ENCODE measurements around the gene SNAPC3. TPM values are rescaled to one million over a fixed set of nuclear protein-coding genes. Genes with fewer than 3 reads are reported as not detected.

Gene SNAPC3
- total RNA-seq, 2 donors from 2014 or later, result 39.4 to 46.5 TPM

DNA sequence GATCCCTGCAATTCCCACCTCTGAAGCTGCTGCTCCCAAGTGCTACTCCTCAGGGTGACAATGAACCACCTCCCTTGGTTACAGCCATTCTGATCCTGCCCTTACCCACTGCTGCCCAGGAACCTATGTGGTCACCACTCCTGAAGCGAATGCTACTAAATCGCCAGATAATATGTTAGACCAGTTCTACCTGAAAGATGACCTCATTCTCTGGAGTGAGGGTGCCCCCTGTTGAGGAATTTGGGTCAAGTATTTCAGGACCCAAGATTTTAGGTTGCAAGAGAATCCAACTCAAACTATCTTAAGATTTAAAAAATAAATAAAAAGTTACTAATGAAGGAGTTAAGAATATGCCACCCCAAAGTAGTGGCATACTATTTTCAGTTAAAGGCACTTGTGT, 5.8 kb upstream of the SNAPC3 start:
- DNase-seq (ENCODE audit: low spot score) (no peak), ATAC-seq (ENCODE audit: insufficient number of reproducible peaks, low FRiP score, low read depth) (no peak)
- TF ChIP-seq, protein P1, sequence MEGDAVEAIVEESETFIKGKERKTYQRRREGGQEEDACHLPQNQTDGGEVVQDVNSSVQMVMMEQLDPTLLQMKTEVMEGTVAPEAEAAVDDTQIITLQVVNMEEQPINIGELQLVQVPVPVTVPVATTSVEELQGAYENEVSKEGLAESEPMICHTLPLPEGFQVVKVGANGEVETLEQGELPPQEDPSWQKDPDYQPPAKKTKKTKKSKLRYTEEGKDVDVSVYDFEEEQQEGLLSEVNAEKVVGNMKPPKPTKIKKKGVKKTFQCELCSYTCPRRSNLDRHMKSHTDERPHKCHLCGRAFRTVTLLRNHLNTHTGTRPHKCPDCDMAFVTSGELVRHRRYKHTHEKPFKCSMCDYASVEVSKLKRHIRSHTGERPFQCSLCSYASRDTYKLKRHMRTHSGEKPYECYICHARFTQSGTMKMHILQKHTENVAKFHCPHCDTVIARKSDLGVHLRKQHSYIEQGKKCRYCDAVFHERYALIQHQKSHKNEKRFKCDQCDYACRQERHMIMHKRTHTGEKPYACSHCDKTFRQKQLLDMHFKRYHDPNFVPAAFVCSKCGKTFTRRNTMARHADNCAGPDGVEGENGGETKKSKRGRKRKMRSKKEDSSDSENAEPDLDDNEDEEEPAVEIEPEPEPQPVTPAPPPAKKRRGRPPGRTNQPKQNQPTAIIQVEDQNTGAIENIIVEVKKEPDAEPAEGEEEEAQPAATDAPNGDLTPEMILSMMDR (IDR thresholded peaks at IDR 0.05), result peak; percentile 35
- Histone ChIP-seq H3K9me3 (no peaks in the 10 kb centered on the region), H3K4me3 (no peak overlapping the region), H3K4me1 (ENCODE audit: control insufficient read depth in 1 of 2, low read depth in 2 of 2) (no peaks in the 10 kb centered on the region), H3K36me3 (no peaks in the 10 kb centered on the region), H3K27me3 (replicated peaks; ENCODE audit: insufficient read depth) (no peaks in the 10 kb centered on the region), H3K27ac (no peak overlapping the region)

DNA sequence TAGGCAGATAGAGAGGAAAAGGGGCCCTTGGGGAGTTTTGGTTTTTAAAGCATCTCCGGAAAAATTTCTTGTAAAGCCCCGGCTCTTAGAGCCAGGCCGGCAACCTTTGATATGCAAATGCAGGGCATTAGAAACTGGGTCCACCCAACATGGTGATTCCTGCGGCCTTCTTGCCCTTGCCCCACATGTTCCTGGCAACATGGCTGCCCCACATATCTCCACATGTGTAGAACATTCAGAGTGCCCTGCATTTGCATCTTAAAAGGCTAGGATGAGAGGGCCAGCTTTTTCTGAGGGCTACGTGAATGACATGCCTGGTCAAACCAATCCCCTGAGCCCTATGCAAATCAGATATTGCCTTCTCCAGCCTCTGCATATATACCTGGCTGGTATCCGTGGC, 5.0 kb upstream of the SNAPC3 start:
- no peaks in the 10 kb centered on the region for H3K36me3 ChIP-seq
- H3K4me1 ChIP-seq (ENCODE audit: control insufficient read depth in 1 of 2, low read depth in 2 of 2), result no peaks in the 10 kb centered on the region

DNA sequence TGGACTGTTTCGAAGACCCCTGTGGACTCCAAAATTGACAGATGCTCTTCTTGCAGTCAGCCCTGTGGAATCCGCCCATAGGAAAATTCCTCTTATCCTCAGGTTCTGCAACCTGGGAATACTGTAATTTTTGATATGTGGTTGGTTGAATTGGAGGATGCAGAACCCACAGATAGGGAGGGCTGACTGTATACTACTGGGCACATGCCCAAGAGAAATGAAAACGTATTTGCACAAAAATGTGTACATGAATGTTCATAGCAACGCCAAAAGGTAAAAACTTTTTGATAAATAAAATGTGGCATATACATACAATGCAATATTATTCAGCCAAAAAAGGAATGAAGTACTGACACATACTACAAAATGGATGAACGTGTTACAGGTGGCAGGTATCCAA, 1.9 kb upstream of the SNAPC3 start:
- H3K36me3 ChIP-seq, result peaks cover 6% of the 10 kb centered on the region
- no peak for ATAC-seq (ENCODE audit: insufficient number of reproducible peaks, low FRiP score, low read depth)
- TF ChIP-seq, protein P1 (IDR thresholded peaks at IDR 0.05), result no peak

More for the DNA sequence above, 5.0 kb upstream of the SNAPC3 start:
- DNase-seq (ENCODE audit: low spot score) (no peak), ATAC-seq (ENCODE audit: insufficient number of reproducible peaks, low FRiP score, low read depth) (no peak)
- Histone ChIP-seq H3K4me3 (no peak overlapping the region), H3K27ac (no peak overlapping the region), H3K9me3 (no peaks in the 10 kb centered on the region), H3K27me3 (replicated peaks; ENCODE audit: insufficient read depth) (no peaks in the 10 kb centered on the region)
- TF ChIP-seq, protein P1 (IDR thresholded peaks at IDR 0.05), result no peak

GRCh38 chr9:15421532-15421931, 1.1 kb upstream of the SNAPC3 start:
- no peak overlapping the region for H3K4me3 ChIP-seq
- H3K36me3 ChIP-seq, result peaks cover 10% of the 10 kb centered on the region
- H3K9me3 ChIP-seq, result no peaks in the 10 kb centered on the region
- TF ChIP-seq, protein P1 (IDR thresholded peaks at IDR 0.05), result no peak
- peaks cover 10 to 29% of the 10 kb centered on the region in 2 donors for H3K4me1 ChIP-seq (ENCODE audit: control insufficient read depth in 1 of 2, low read depth in 2 of 2)
- no peak for ATAC-seq (ENCODE audit: insufficient number of reproducible peaks, low FRiP score, low read depth)
- no peak for DNase-seq (ENCODE audit: low spot score)
- no peaks in the 10 kb centered on the region for H3K27me3 ChIP-seq (replicated peaks; ENCODE audit: insufficient read depth)
- H3K27ac ChIP-seq, result peak overlapping the region; percentile 78 to 86

More for the DNA sequence above, 1.9 kb upstream of the SNAPC3 start:
- no peaks in the 10 kb centered on the region for H3K27me3 ChIP-seq (replicated peaks; ENCODE audit: insufficient read depth)
- no peaks in the 10 kb centered on the region for H3K9me3 ChIP-seq
- H3K4me1 ChIP-seq (ENCODE audit: control insufficient read depth in 1 of 2, low read depth in 2 of 2), result peaks cover 10 to 22% of the 10 kb centered on the region in 2 donors
- H3K27ac ChIP-seq, result no peak overlapping the region
- no peak overlapping the region for H3K4me3 ChIP-seq
- DNase-seq (ENCODE audit: low spot score), result no peak

DNA sequence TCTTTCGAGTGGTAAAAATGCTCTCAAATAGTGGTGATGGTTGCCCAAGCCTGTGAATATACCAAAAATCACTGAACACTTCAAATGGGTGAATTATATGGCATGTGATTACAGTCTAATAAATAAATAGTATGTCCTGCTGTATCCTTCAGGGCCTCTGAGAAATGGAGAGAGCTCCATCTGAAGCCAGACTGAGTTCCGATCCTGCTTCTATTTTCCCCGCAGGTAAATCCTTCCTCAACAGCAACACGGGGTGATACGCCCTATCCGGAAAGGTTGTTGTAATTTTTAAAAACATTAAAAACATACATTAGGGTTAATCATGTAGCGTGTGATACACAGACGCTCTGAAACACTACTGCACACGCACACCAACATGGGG, 695 bp upstream of the SNAPC3 start:
- TF ChIP-seq, protein P1 (IDR thresholded peaks at IDR 0.05), result no peak
- ATAC-seq (ENCODE audit: insufficient number of reproducible peaks, low FRiP score, low read depth) (peak; percentile 30), DNase-seq (ENCODE audit: low spot score) (no peak)
- Histone ChIP-seq H3K36me3 (peaks cover 10% of the 10 kb centered on the region), H3K4me1 (ENCODE audit: control insufficient read depth in 1 of 2, low read depth in 2 of 2) (peaks cover 10 to 31% of the 10 kb centered on the region in 2 donors), H3K27ac (peak overlapping the region; percentile 78 to 86), H3K4me3 (peak overlapping the region; percentile 94), H3K27me3 (replicated peaks; ENCODE audit: insufficient read depth) (no peaks in the 10 kb centered on the region), H3K9me3 (no peaks in the 10 kb centered on the region)
